ENCODE measurements around the gene HOXD9. TPM values are rescaled to one million over a fixed set of nuclear protein-coding genes. Genes with fewer than 3 reads are reported as not detected.

The HOXD9 gene
- total RNA-seq, 1 donor from 2014 or later, result not detected

DNA sequence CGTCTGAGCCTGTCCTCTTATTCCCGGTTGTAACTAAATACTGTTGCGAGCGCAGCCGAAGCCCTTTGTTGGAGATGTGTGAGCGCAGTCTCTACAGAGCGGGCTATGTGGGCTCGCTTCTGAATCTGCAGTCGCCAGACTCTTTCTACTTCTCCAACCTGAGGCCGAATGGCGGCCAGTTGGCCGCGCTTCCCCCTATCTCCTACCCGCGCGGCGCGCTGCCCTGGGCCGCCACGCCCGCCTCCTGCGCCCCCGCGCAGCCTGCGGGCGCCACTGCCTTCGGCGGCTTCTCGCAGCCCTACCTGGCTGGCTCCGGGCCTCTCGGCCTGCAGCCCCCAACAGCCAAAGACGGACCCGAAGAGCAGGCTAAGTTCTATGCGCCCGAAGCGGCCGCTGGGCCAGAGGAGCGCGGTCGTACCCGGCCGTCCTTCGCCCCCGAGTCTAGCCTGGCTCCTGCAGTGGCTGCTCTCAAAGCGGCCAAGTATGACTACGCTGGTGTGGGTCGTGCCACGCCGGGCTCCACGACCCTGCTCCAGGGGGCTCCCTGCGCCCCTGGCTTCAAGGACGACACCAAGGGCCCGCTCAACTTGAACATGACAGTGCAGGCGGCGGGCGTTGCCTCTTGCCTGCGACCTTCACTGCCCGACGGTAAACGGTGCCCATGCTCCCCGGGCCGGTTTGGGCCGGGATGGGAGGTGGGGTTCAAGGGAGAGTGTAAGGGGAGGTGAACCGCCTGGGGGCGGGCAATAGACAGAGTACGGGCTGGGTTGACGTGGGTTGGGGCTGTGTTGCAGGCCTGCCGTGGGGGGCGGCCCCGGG, 22.6 kb upstream of the HOXD9 start, which contains the start of gene HOXD12:
Gene HOXD12 (plus strand): TSS at position 68 of the 819 bp plus-strand sequence. CDS start 7 bp downstream, at position 75.
- peaks cover 7% of the 10 kb centered on the region for H3K4me1 Mint-ChIP-seq
- Histone ChIP-seq H3K27ac (no peak within 1 kb of the TSS), H3K4me1 (no peaks in the 10 kb centered on the region), H3K4me2 (peak within 1 kb of the TSS; percentile 30), H3F3A (ENCODE audit: low read depth) (no peaks in the 10 kb centered on the region), H4K20me1 (ENCODE audit: low read depth) (peaks cover 99% of the 10 kb centered on the region), H3K79me2 (ENCODE audit: low read depth) (no peaks in the 10 kb centered on the region), H3K9me3 (ENCODE audit: low read depth) (no peaks in the 10 kb centered on the region), H3K4me3 (peak within 1 kb of the TSS; percentile 7), H2AFZ (replicated peaks) (no peak within 1 kb of the TSS), H3K27me3 (peaks cover 100% of the 10 kb centered on the region), H3K9ac (no peak within 1 kb of the TSS), H3K36me3 (no peaks in the 10 kb centered on the region)
- TF ChIP-seq, protein P1, sequence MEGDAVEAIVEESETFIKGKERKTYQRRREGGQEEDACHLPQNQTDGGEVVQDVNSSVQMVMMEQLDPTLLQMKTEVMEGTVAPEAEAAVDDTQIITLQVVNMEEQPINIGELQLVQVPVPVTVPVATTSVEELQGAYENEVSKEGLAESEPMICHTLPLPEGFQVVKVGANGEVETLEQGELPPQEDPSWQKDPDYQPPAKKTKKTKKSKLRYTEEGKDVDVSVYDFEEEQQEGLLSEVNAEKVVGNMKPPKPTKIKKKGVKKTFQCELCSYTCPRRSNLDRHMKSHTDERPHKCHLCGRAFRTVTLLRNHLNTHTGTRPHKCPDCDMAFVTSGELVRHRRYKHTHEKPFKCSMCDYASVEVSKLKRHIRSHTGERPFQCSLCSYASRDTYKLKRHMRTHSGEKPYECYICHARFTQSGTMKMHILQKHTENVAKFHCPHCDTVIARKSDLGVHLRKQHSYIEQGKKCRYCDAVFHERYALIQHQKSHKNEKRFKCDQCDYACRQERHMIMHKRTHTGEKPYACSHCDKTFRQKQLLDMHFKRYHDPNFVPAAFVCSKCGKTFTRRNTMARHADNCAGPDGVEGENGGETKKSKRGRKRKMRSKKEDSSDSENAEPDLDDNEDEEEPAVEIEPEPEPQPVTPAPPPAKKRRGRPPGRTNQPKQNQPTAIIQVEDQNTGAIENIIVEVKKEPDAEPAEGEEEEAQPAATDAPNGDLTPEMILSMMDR (IDR thresholded peaks at IDR 0.05), result no peak
- peak; percentile 97 for TF ChIP-seq EZH2phosphoT487 (IDR thresholded peaks at IDR 0.05)
- peak; percentile 98 for TF ChIP-seq EZH2 (IDR thresholded peaks at IDR 0.05)
- H3K4me3 Mint-ChIP-seq, result no peak within 1 kb of the TSS
- no peaks in the 10 kb centered on the region for H3K36me3 Mint-ChIP-seq
- H3K9me3 Mint-ChIP-seq, result peaks cover 6% of the 10 kb centered on the region
- no peak for DNase-seq (ENCODE audit: low spot score)
- peaks cover 98% of the 10 kb centered on the region for H3K27me3 Mint-ChIP-seq (ENCODE audit: insufficient read depth, low read depth)
- no peak within 1 kb of the TSS for H3K27ac Mint-ChIP-seq

DNA sequence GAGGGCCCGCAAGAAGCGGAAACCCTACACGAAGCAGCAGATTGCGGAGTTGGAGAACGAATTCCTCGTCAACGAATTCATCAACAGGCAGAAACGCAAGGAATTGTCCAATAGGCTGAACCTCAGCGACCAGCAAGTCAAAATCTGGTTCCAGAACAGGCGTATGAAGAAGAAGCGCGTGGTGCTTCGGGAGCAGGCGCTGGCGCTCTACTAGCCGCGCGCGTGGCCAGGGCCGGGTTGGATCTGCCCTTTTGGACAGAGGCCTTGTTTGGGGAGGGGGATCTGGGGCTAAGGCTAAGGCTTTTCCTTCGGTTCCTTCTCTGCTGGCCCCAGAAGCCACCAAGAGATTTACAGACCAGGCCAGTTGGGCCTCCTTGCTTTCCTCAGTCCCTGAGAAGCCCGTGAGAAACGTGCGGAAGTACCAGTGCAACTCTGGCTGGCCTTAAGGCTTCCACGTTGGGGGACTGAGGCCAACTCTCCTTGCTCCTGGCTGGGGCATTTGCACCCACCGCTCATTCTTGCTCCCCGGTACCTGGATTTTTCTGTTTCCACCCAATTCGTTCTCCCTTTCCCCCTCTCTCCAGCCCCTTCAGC, 21.9 kb upstream of the HOXD9 start:
- peaks cover 98% of the 10 kb centered on the region for H3K27me3 Mint-ChIP-seq (ENCODE audit: insufficient read depth, low read depth)
- TF ChIP-seq EZH2phosphoT487 (IDR thresholded peaks at IDR 0.05), result peak; percentile 75
- TF ChIP-seq, protein P1 (IDR thresholded peaks at IDR 0.05), result no peak
- peak; percentile 35 for TF ChIP-seq EZH2 (IDR thresholded peaks at IDR 0.05)
- no peak overlapping the region for H3K27ac Mint-ChIP-seq
- Histone ChIP-seq H3K9me3 (ENCODE audit: low read depth) (no peaks in the 10 kb centered on the region), H2AFZ (replicated peaks) (no peak overlapping the region), H4K20me1 (ENCODE audit: low read depth) (peaks cover 99% of the 10 kb centered on the region), H3K27me3 (peaks cover 100% of the 10 kb centered on the region), H3K4me1 (no peaks in the 10 kb centered on the region), H3K36me3 (no peaks in the 10 kb centered on the region), H3K79me2 (ENCODE audit: low read depth) (no peaks in the 10 kb centered on the region), H3K4me2 (no peak overlapping the region), H3K4me3 (no peak overlapping the region), H3K9ac (no peak overlapping the region), H3F3A (ENCODE audit: low read depth) (no peaks in the 10 kb centered on the region), H3K27ac (no peak overlapping the region)
- no peak for DNase-seq (ENCODE audit: low spot score)
- H3K4me1 Mint-ChIP-seq, result peaks cover 8% of the 10 kb centered on the region
- H3K36me3 Mint-ChIP-seq, result no peaks in the 10 kb centered on the region
- H3K4me3 Mint-ChIP-seq, result no peak overlapping the region
- H3K9me3 Mint-ChIP-seq, result peaks cover 6% of the 10 kb centered on the region

DNA sequence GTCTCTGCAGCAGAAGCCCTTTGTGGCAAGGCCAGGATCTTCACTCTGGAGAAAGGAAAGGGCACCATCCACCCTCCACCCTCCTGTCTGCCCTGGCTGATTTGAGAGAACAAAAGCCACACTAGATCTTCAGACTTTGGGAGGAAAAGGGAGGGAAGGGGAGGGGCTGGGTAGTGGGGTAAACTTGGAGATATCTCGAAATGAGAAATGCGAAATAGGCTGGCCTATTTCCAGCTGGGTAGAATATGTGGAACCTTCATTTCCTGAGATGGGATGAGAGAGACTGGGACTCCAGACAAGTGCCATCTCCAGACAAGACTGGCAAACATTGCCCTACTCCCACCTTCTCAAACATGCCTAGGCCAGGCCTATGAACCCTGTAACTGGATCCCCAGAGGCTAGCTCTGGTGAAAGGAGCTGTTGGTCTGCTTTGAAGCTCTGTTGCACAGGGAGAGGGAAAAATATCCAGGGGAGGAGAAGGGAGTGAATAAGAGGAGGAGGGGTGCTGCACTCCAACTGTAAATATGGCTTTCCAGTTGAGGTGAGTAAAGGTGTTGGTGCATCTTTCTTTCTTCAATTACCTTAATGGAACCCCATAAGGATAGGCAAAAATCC, 21.2 kb upstream of the HOXD9 start:
- H3K4me3 Mint-ChIP-seq, result no peak overlapping the region

More for the DNA sequence above, 21.2 kb upstream of the HOXD9 start:
- H3K9me3 Mint-ChIP-seq, result peaks cover 6% of the 10 kb centered on the region
- Histone ChIP-seq H3F3A (ENCODE audit: low read depth) (no peaks in the 10 kb centered on the region), H3K4me3 (no peak overlapping the region), H3K27ac (no peak overlapping the region), H3K4me2 (no peak overlapping the region), H3K27me3 (peaks cover 100% of the 10 kb centered on the region), H4K20me1 (ENCODE audit: low read depth) (peaks cover 99% of the 10 kb centered on the region), H3K36me3 (no peaks in the 10 kb centered on the region), H3K9me3 (ENCODE audit: low read depth) (no peaks in the 10 kb centered on the region), H2AFZ (replicated peaks) (no peak overlapping the region), H3K9ac (no peak overlapping the region), H3K79me2 (ENCODE audit: low read depth) (no peaks in the 10 kb centered on the region), H3K4me1 (no peaks in the 10 kb centered on the region)
- H3K4me1 Mint-ChIP-seq, result peaks cover 10% of the 10 kb centered on the region
- DNase-seq (ENCODE audit: low spot score), result no peak
- peaks cover 98% of the 10 kb centered on the region for H3K27me3 Mint-ChIP-seq (ENCODE audit: insufficient read depth, low read depth)
- TF ChIP-seq EZH2phosphoT487 (IDR thresholded peaks at IDR 0.05) (no peak), EZH2 (IDR thresholded peaks at IDR 0.05) (no peak)
- TF ChIP-seq, protein P1 (IDR thresholded peaks at IDR 0.05), result no peak
- H3K27ac Mint-ChIP-seq, result no peak overlapping the region
- H3K36me3 Mint-ChIP-seq, result no peaks in the 10 kb centered on the region

All from neural progenitor cell (in vitro differentiated cells).